CD14-positive monocyte (primary cell): ENCODE results near the gene ARSI. TPM values are rescaled to one million over a fixed set of nuclear protein-coding genes. Genes with fewer than 3 reads are reported as not detected.

Experiments
- DNase-seq, 3 donors: peaks; one replicate each; pipeline ENCODE4 v3.0.0-alpha.2; 2011 to 2022
- H2AFZ ChIP-seq: 2 replicates; pipeline ENCODE4 v1.6.0; 2012; ENCODE audit warnings: mild to moderate bottlenecking, low read depth, low read length, inconsistent platforms; ENCODE audit not compliant: insufficient read depth, poor library complexity, severe bottlenecking
- H3K27ac ChIP-seq, 2 donors: 1 replicate in 1 of 2; 2 replicates in 1 of 2; pipeline ENCODE4 v1.5.1; 2012 to 2013; ENCODE audit warnings: low read length in 2 of 2, control low read depth in 1 of 2, inconsistent platforms in 1 of 2, low read depth in 1 of 2, mild to moderate bottlenecking in 1 of 2
- H3K27me3 ChIP-seq, 2 donors: one replicate each; pipeline versions ENCODE4 v1.6.0 to v1.6.1; 2011 to 2013; ENCODE audit warnings: low read length in 2 of 2; ENCODE audit not compliant: control insufficient read depth in 2 of 2, insufficient read depth in 2 of 2
- H3K36me3 ChIP-seq, 2 donors: replicated peaks in 1 of 2; 1 replicate in 1 of 2; 2 replicates in 1 of 2; pipeline versions ENCODE4 v1.5.1 to v1.6.1; 2012 to 2013; ENCODE audit warnings: low read length in 2 of 2, control low read depth in 1 of 2, inconsistent platforms in 1 of 2, mild to moderate bottlenecking in 1 of 2; ENCODE audit not compliant: insufficient read depth in 2 of 2, control insufficient read depth in 1 of 2
- H3K4me1 ChIP-seq, 2 donors: 1 replicate in 1 of 2; 2 replicates in 1 of 2; pipeline versions ENCODE4 v1.5.1 to v1.6.1; 2012 to 2013; ENCODE audit warnings: low read length in 2 of 2, control low read depth in 1 of 2, inconsistent platforms in 1 of 2, mild to moderate bottlenecking in 1 of 2, moderate library complexity in 1 of 2; ENCODE audit not compliant: insufficient read depth in 2 of 2, control insufficient read depth in 1 of 2
- H3K4me2 ChIP-seq: replicated peaks from 2 replicates; pipeline ENCODE3; 2012; ENCODE audit warnings: low read length, moderate library complexity, mild to moderate bottlenecking; ENCODE audit not compliant: poor library complexity, severe bottlenecking; ENCODE audit errors: extremely low read depth
- H3K4me3 ChIP-seq, 3 experiments: fragments of 200-600 bp in 1 of 3; sonication (generic) in 1 of 3; replicated peaks in 1 of 3; 1 replicate in 2 of 3; 2 replicates in 1 of 3; pipeline ENCODE4 v1.5.1; 2011 to 2013; ENCODE audit warnings: low read length in 3 of 3, mild to moderate bottlenecking in 3 of 3, control low read depth in 2 of 3, low read depth in 2 of 3, inconsistent platforms in 1 of 3, moderate library complexity in 1 of 3
- H3K79me2 ChIP-seq: 2 replicates; pipeline ENCODE4 v1.6.0; 2012; ENCODE audit warnings: mild to moderate bottlenecking, control low read depth, inconsistent platforms, low read length, moderate library complexity; ENCODE audit not compliant: insufficient read depth
- H3K9ac ChIP-seq: 2 replicates; pipeline ENCODE4 v1.6.0; 2017; ENCODE audit warnings: low read length, mild to moderate bottlenecking; ENCODE audit not compliant: insufficient read depth, poor library complexity, severe bottlenecking
- H3K9me3 ChIP-seq, 2 donors: replicated peaks in 1 of 2; 1 replicate in 1 of 2; 2 replicates in 1 of 2; pipeline versions ENCODE4 v1.5.1 to v1.6.1; 2012 to 2013; ENCODE audit warnings: low read length in 2 of 2, control low read depth in 1 of 2; ENCODE audit not compliant: control insufficient read depth in 1 of 2, insufficient read depth in 1 of 2
- H4K20me1 ChIP-seq: 2 replicates; pipeline ENCODE4 v1.6.0; 2012; ENCODE audit warnings: mild to moderate bottlenecking, low read length, control low read depth, moderate library complexity; ENCODE audit not compliant: insufficient read depth
- H3K27ac Mint-ChIP-seq, 7 donors: one replicate each; pipeline ENCODE4 v1.8.0; 2020; ENCODE audit warnings: mild to moderate bottlenecking in 7 of 7, mixed read lengths in 7 of 7, moderate library complexity in 6 of 7, inconsistent platforms in 2 of 7
- H3K27me3 Mint-ChIP-seq, 3 donors: one replicate each; pipeline ENCODE4 v1.8.0; 2021 to 2022; ENCODE audit warnings: low read depth in 3 of 3, mild to moderate bottlenecking in 3 of 3, mixed read lengths in 3 of 3, moderate library complexity in 3 of 3, inconsistent platforms in 1 of 3
- H3K36me3 Mint-ChIP-seq, 2 donors: one replicate each; pipeline ENCODE4 v1.8.0; 2020; ENCODE audit warnings: mixed read lengths in 2 of 2, inconsistent platforms in 1 of 2, mild to moderate bottlenecking in 1 of 2
- H3K4me1 Mint-ChIP-seq: one replicate; pipeline ENCODE4 v1.8.0; 2020; ENCODE audit warnings: mild to moderate bottlenecking, mixed read lengths
- H3K4me3 Mint-ChIP-seq, 2 donors: one replicate each; pipeline ENCODE4 v1.8.0; 2020; ENCODE audit warnings: mild to moderate bottlenecking in 2 of 2, mixed read lengths in 2 of 2, moderate library complexity in 1 of 2
- H3K9me3 Mint-ChIP-seq, 7 donors: one replicate each; pipeline ENCODE4 v1.8.0; 2020 to 2022; ENCODE audit warnings: mixed read lengths in 7 of 7, mild to moderate bottlenecking in 6 of 7, moderate library complexity in 6 of 7, inconsistent platforms in 2 of 7
- WGBS: methylation state at CpG from one replicate; pipeline ENCODE4 v1.1.5; 2013; ENCODE audit warnings: missing lambda C conversion rate; ENCODE audit not compliant: insufficient coverage; 5-methylcytosine and 5-hydroxymethylcytosine counted together
- intact Hi-C, 2 donors: fragments of 100-400 bp; cut with micrococcal nuclease; formaldehyde crosslinking; loops; one replicate each; pipeline versions ENCODE4 v1.15.0 to v1.15.1; 2023
- polyA plus RNA-seq, 3 donors: library from polyadenylated mRNA; depleted of rRNA in 1 of 3; unstranded in 2 of 3; stranded (reverse) in 1 of 3; fragments of 300-500 nt in 2 of 3; fragments of >200 nt in 1 of 3; fragmentation: Illumina TruSeq in 2 of 3; gene quantifications; 1 replicate in 2 of 3; 2 replicates in 1 of 3; pipeline ENCODE4 v1.2.3, GENCODE V29; 2012 to 2021
- TF ChIP-seq, protein P1 (sequence below): fragments of 200-600 bp; IDR thresholded peaks from one replicate; pipeline ENCODE4 v1.8.0; 2022; ENCODE audit warnings: antibody characterized with exemption, mild to moderate bottlenecking

ARSI gene
- polyA plus RNA-seq, 3 donors, result not detected

GRCh38 chr5:150295741-150296486, 6.8 kb downstream of the ARSI start:
- peaks cover 5% of the 10 kb centered on the region for H3K4me1 Mint-ChIP-seq
- peaks cover 6 to 14% (median 9%) of the 10 kb centered on the region in 3 donors for H3K27me3 Mint-ChIP-seq
- peaks cover under 1 to 11% of the 10 kb centered on the region in 2 donors for H3K27me3 ChIP-seq
- H3K36me3 ChIP-seq, result no peaks in the 10 kb centered on the region
- 89% methylated on average over 7 of the region's 17 CpGs for WGBS
- H3K36me3 Mint-ChIP-seq, result no peaks in the 10 kb centered on the region
- no peaks in the 10 kb centered on the region for H3K9me3 ChIP-seq
- H3K9me3 Mint-ChIP-seq, result no peaks in the 10 kb centered on the region
- TF ChIP-seq, protein P1, sequence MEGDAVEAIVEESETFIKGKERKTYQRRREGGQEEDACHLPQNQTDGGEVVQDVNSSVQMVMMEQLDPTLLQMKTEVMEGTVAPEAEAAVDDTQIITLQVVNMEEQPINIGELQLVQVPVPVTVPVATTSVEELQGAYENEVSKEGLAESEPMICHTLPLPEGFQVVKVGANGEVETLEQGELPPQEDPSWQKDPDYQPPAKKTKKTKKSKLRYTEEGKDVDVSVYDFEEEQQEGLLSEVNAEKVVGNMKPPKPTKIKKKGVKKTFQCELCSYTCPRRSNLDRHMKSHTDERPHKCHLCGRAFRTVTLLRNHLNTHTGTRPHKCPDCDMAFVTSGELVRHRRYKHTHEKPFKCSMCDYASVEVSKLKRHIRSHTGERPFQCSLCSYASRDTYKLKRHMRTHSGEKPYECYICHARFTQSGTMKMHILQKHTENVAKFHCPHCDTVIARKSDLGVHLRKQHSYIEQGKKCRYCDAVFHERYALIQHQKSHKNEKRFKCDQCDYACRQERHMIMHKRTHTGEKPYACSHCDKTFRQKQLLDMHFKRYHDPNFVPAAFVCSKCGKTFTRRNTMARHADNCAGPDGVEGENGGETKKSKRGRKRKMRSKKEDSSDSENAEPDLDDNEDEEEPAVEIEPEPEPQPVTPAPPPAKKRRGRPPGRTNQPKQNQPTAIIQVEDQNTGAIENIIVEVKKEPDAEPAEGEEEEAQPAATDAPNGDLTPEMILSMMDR, result no peak
- H3K9ac ChIP-seq, result no peak overlapping the region
- H3K4me1 ChIP-seq, result peaks cover 4 to 6% of the 10 kb centered on the region in 2 donors
- H3K4me2 ChIP-seq, result no peak overlapping the region
- peak overlapping the region in 1 of 7 donors; percentile 58 for H3K27ac Mint-ChIP-seq
- no peaks in the 10 kb centered on the region for H4K20me1 ChIP-seq
- H2AFZ ChIP-seq, result no peak overlapping the region
- H3K27ac ChIP-seq, result no peak overlapping the region
- intact Hi-C loops, result no loop called here
- no peak for DNase-seq
- H3K4me3 ChIP-seq, result no peak overlapping the region
- no peaks in the 10 kb centered on the region for H3K79me2 ChIP-seq
- no peak overlapping the region for H3K4me3 Mint-ChIP-seq

GRCh38 chr5:150295172-150295634, 7.5 kb downstream of the ARSI start:
- intact Hi-C loops, result no loop called here
- no peak for DNase-seq
- H2AFZ ChIP-seq, result no peak overlapping the region
- no peak overlapping the region for H3K4me2 ChIP-seq
- Mint-ChIP-seq H3K36me3 (no peaks in the 10 kb centered on the region), H3K4me1 (peaks cover 5% of the 10 kb centered on the region), H3K9me3 (no peaks in the 10 kb centered on the region), H3K4me3 (no peak overlapping the region), H3K27ac (no peak overlapping the region), H3K27me3 (peaks cover 4 to 9% (median 5%) of the 10 kb centered on the region in 3 donors)
- H3K27me3 ChIP-seq, result peaks cover 0 to 4% of the 10 kb centered on the region in 2 donors
- H4K20me1 ChIP-seq, result no peaks in the 10 kb centered on the region
- no peak overlapping the region for H3K4me3 ChIP-seq
- no peaks in the 10 kb centered on the region for H3K36me3 ChIP-seq
- no peak overlapping the region for H3K27ac ChIP-seq
- no peak overlapping the region for H3K9ac ChIP-seq
- H3K9me3 ChIP-seq, result no peaks in the 10 kb centered on the region
- WGBS, result 90% methylated on average over 7 of the region's 10 CpGs
- H3K4me1 ChIP-seq, result peaks cover 4 to 6% of the 10 kb centered on the region in 2 donors
- TF ChIP-seq, protein P1, result no peak
- no peaks in the 10 kb centered on the region for H3K79me2 ChIP-seq
